Fibroblast of lung (primary cell): ENCODE results near the gene CYTH1. TPM values are rescaled to one million over a fixed set of nuclear protein-coding genes. Genes with fewer than 3 reads are reported as not detected.
A peak's percentile ranks its signal among the peaks of the same experiment; 100 is the strongest.

Experiments used
- DNase-seq, 2 donors: peaks; one replicate each; pipeline versions ENCODE4 v3.0.0 to v3.0.0-alpha.2; 2010; ENCODE audit warnings: low read depth in 2 of 2
- H2AFZ ChIP-seq: 2 replicates; pipeline ENCODE4 v1.5.1; 2012; ENCODE audit warnings: low read length, control low read depth, inconsistent platforms
- H3K27ac ChIP-seq: 2 replicates; pipeline ENCODE4 v1.5.1; 2011; ENCODE audit warnings: low read length, control low read depth; ENCODE audit not compliant: insufficient read depth
- H3K27me3 ChIP-seq: 2 replicates; pipeline ENCODE4 v1.5.1; 2011; ENCODE audit warnings: mild to moderate bottlenecking, low read length; ENCODE audit not compliant: control insufficient read depth, insufficient read depth
- H3K36me3 ChIP-seq: 2 replicates; pipeline ENCODE4 v1.5.1; 2011; ENCODE audit warnings: low read length; ENCODE audit not compliant: control insufficient read depth, insufficient read depth
- H3K4me1 ChIP-seq: 2 replicates; pipeline ENCODE4 v1.5.1; 2011; ENCODE audit warnings: low read length; ENCODE audit not compliant: control insufficient read depth, insufficient read depth; ENCODE audit errors: extremely low read depth
- H3K4me2 ChIP-seq: 2 replicates; pipeline ENCODE4 v1.5.1; 2011; ENCODE audit warnings: low read length, control low read depth; ENCODE audit not compliant: insufficient read depth; ENCODE audit errors: extremely low read depth
- H3K4me3 ChIP-seq, 4 experiments: fragments of 200-600 bp in 1 of 4; sonication (generic) in 1 of 4; replicated peaks in 1 of 4; 2 replicates each; pipeline ENCODE4 v1.5.1; 2011 to 2016; ENCODE audit warnings: low read length in 4 of 4, low read depth in 3 of 4, mild to moderate bottlenecking in 3 of 4, control low read depth in 2 of 4, inconsistent platforms in 1 of 4, mixed read lengths in 1 of 4; ENCODE audit not compliant: insufficient read depth in 1 of 4; ENCODE audit errors: control extremely low read depth in 1 of 4
- H3K79me2 ChIP-seq: 2 replicates; pipeline ENCODE4 v1.5.1; 2012; ENCODE audit warnings: mild to moderate bottlenecking, low read length, inconsistent platforms; ENCODE audit not compliant: control insufficient read depth, insufficient read depth
- H3K9ac ChIP-seq: 2 replicates; pipeline ENCODE4 v1.5.1; 2011; ENCODE audit warnings: mild to moderate bottlenecking, low read length, control low read depth; ENCODE audit not compliant: insufficient read depth
- H3K9me3 ChIP-seq: 2 replicates; pipeline ENCODE4 v1.5.1; 2012; ENCODE audit warnings: low read depth, low read length; ENCODE audit not compliant: control insufficient read depth, insufficient read depth
- H4K20me1 ChIP-seq: 2 replicates; pipeline ENCODE4 v1.5.1; 2011; ENCODE audit warnings: low read length; ENCODE audit not compliant: control insufficient read depth, insufficient read depth; ENCODE audit errors: extremely low read depth
- CTCF ChIP-seq, 2 donors: IDR thresholded peaks in 1 of 2; conservative IDR thresholded peaks in 1 of 2; 1 replicate in 1 of 2; 2 replicates in 1 of 2; pipeline ENCODE4 v1.5.1; 2011 to 2012; ENCODE audit warnings: low read length in 2 of 2, control low read depth in 1 of 2, inconsistent platforms in 1 of 2, low read depth in 1 of 2, mild to moderate bottlenecking in 1 of 2
- EZH2 ChIP-seq: IDR thresholded peaks from 2 replicates; pipeline ENCODE4 v1.5.1; 2012; ENCODE audit warnings: low read length, control low read depth, mild to moderate bottlenecking; ENCODE audit errors: missing control alignments
- polyA plus RNA-seq, 2 donors: library from polyadenylated mRNA; depleted of rRNA in 1 of 2; stranded (reverse) in 1 of 2; unstranded in 1 of 2; fragments of >200 nt; gene quantifications; 2 replicates each; pipeline ENCODE4 v1.2.1, GENCODE V29; 2011 to 2012; ENCODE audit warnings: missing spikeins in 1 of 2
- total RNA-seq: library from RNA; depleted of rRNA; stranded (reverse); fragments of >200 nt; gene quantifications from 2 replicates; pipeline ENCODE4 v1.2.1, GENCODE V29; 2014

CYTH1 gene
- total and polyA plus RNA-seq, 2 donors (not counting 1 experiment from before 2014, with no cell fraction given) = 8.9 to 9.9 TPM

- no peak overlapping the region for H3K27ac ChIP-seq
- H3K4me3 ChIP-seq = no peak overlapping the region
- H2AFZ ChIP-seq = no peak overlapping the region
- TF ChIP-seq EZH2 (no peak), CTCF (conservative IDR thresholded peaks at IDR 0.05 in 1 of 2, IDR thresholded peaks at IDR 0.05 in 1 of 2; ENCODE audit: low read depth in 1 of 2, low read length in 2 of 2) (no peak)
- H3K9me3 ChIP-seq = no peaks in the 10 kb centered on the region
- no peaks in the 10 kb centered on the region for H4K20me1 ChIP-seq
- H3K4me2 ChIP-seq = no peak overlapping the region
- H3K79me2 ChIP-seq = no peaks in the 10 kb centered on the region
- H3K27me3 ChIP-seq = no peaks in the 10 kb centered on the region
- no peaks in the 10 kb centered on the region for H3K36me3 ChIP-seq
- H3K9ac ChIP-seq = no peak overlapping the region
- no peak for DNase-seq
- H3K4me1 ChIP-seq = peaks cover 7% of the 10 kb centered on the region
Observed at GRCh38 chr17:78719630-78720298, 62.3 kb downstream of the CYTH1 start.

GRCh38 chr17:78718575-78719208 lies 63.4 kb downstream of the CYTH1 start:
- no peak overlapping the region for H2AFZ ChIP-seq
- TF ChIP-seq EZH2 (no peak), CTCF (conservative IDR thresholded peaks at IDR 0.05 in 1 of 2, IDR thresholded peaks at IDR 0.05 in 1 of 2; ENCODE audit: low read depth in 1 of 2, low read length in 2 of 2) (no peak)
- no peaks in the 10 kb centered on the region for H3K36me3 ChIP-seq
- peaks cover 3% of the 10 kb centered on the region for H3K79me2 ChIP-seq
- H3K9ac ChIP-seq = no peak overlapping the region
- no peak overlapping the region for H3K4me3 ChIP-seq
- no peak for DNase-seq
- no peak overlapping the region for H3K27ac ChIP-seq
- H3K27me3 ChIP-seq = no peaks in the 10 kb centered on the region
- no peak overlapping the region for H3K4me2 ChIP-seq
- no peaks in the 10 kb centered on the region for H3K9me3 ChIP-seq
- H3K4me1 ChIP-seq = peaks cover 7% of the 10 kb centered on the region
- no peaks in the 10 kb centered on the region for H4K20me1 ChIP-seq

GRCh38 chr17:78717431-78717980 lies 64.6 kb downstream of the CYTH1 start:
- H3K4me1 ChIP-seq = peaks cover 5% of the 10 kb centered on the region
- H3K79me2 ChIP-seq = peaks cover 3% of the 10 kb centered on the region
- H3K27me3 ChIP-seq = no peaks in the 10 kb centered on the region
- no peaks in the 10 kb centered on the region for H3K36me3 ChIP-seq
- no peak overlapping the region for H3K9ac ChIP-seq
- no peak overlapping the region for H3K27ac ChIP-seq
- H4K20me1 ChIP-seq = no peaks in the 10 kb centered on the region
- peak overlapping the region; percentile 55 to 68 (median 62) for H3K4me3 ChIP-seq
- DNase-seq = peak; percentile 45 to 68
- TF ChIP-seq CTCF (conservative IDR thresholded peaks at IDR 0.05 in 1 of 2, IDR thresholded peaks at IDR 0.05 in 1 of 2; ENCODE audit: low read depth in 1 of 2, low read length in 2 of 2) (no peak), EZH2 (no peak)
- H3K4me2 ChIP-seq = peak overlapping the region; percentile 92
- no peaks in the 10 kb centered on the region for H3K9me3 ChIP-seq
- peak overlapping the region; percentile 69 for H2AFZ ChIP-seq
